Liver (tissue), 9 donors: Measurements from ENCODE around the gene UQCRC2. TPM values are rescaled to one million over a fixed set of nuclear protein-coding genes. Genes with fewer than 3 reads are reported as not detected.

Source experiments
- DNase-seq: peaks from one replicate; pipeline ENCODE4 v3.0.0-alpha.2; 2017; ENCODE audit warnings: low spot score
- H3K27ac ChIP-seq, 2 donors: one replicate each; pipeline ENCODE4 v1.7.0; 2013; ENCODE audit warnings: inconsistent platforms in 2 of 2, low read length in 2 of 2, control low read depth in 1 of 2, low read depth in 1 of 2, mild to moderate bottlenecking in 1 of 2
- H3K27me3 ChIP-seq, 4 donors: one replicate each; pipeline versions ENCODE4 v1.6.1 to v1.7.0; 2013; ENCODE audit warnings: low read length in 3 of 4, inconsistent platforms in 1 of 4, mild to moderate bottlenecking in 1 of 4, moderate library complexity in 1 of 4; ENCODE audit not compliant: control insufficient read depth in 4 of 4, insufficient read depth in 4 of 4
- H3K36me3 ChIP-seq, 4 donors: one replicate each; pipeline versions ENCODE4 v1.6.1 to v1.7.0; 2013; ENCODE audit warnings: low read length in 3 of 4, mild to moderate bottlenecking in 3 of 4, low read depth in 1 of 4, moderate library complexity in 1 of 4; ENCODE audit not compliant: control insufficient read depth in 4 of 4, insufficient read depth in 3 of 4
- H3K4me1 ChIP-seq, 4 donors: one replicate each; pipeline versions ENCODE4 v1.6.1 to v1.7.0; 2013; ENCODE audit warnings: low read length in 3 of 4, mild to moderate bottlenecking in 3 of 4, moderate library complexity in 1 of 4; ENCODE audit not compliant: control insufficient read depth in 4 of 4, insufficient read depth in 4 of 4
- H3K4me3 ChIP-seq, 3 donors: one replicate each; pipeline versions ENCODE4 v1.6.1 to v1.7.0; 2013; ENCODE audit warnings: low read length in 3 of 3, control low read depth in 1 of 3, low read depth in 1 of 3, mild to moderate bottlenecking in 1 of 3
- H3K9ac ChIP-seq, 2 donors: one replicate each; pipeline ENCODE4 v1.7.0; 2013; ENCODE audit warnings: low read length in 2 of 2, mild to moderate bottlenecking in 2 of 2, moderate library complexity in 2 of 2, control low read depth in 1 of 2, low read depth in 1 of 2
- H3K9me3 ChIP-seq, 4 donors: one replicate each; pipeline versions ENCODE4 v1.6.1 to v1.7.0; 2013; ENCODE audit warnings: low read length in 3 of 4; ENCODE audit not compliant: control insufficient read depth in 4 of 4
- CTCF ChIP-seq: fragments of 150-350 bp; IDR thresholded peaks from 2 replicates; pipeline ENCODE4 v1.5.1; 2017; ENCODE audit warnings: improper control_type of control experiment, low read depth, low read length; ENCODE audit not compliant: missing input control
- EGR1 ChIP-seq, 2 donors: IDR thresholded peaks; 2 replicates each; pipeline ENCODE4 v1.6.1; 2016 to 2018; ENCODE audit warnings: antibody characterized with exemption in 2 of 2, low read depth in 2 of 2
- FOXA1 ChIP-seq: IDR thresholded peaks from 2 replicates; pipeline ENCODE4 v1.6.1; 2016; ENCODE audit warnings: antibody characterized with exemption
- FOXA2 ChIP-seq: IDR thresholded peaks from 2 replicates; pipeline ENCODE4 v1.6.1; 2016; ENCODE audit warnings: antibody characterized with exemption
- HNF4G ChIP-seq: IDR thresholded peaks from 2 replicates; pipeline ENCODE4 v1.6.1; 2016; ENCODE audit warnings: antibody characterized with exemption
- JUND ChIP-seq, 2 donors: IDR thresholded peaks; 2 replicates each; pipeline ENCODE4 v1.6.1; 2016; ENCODE audit warnings: antibody characterized with exemption in 2 of 2
- NR2F2 ChIP-seq: IDR thresholded peaks from 2 replicates; pipeline ENCODE4 v1.6.1; 2016; ENCODE audit warnings: antibody characterized with exemption
- RAD21 ChIP-seq, 2 donors: IDR thresholded peaks; 2 replicates each; pipeline ENCODE4 v1.6.1; 2016; ENCODE audit warnings: antibody characterized with exemption in 2 of 2, mild to moderate bottlenecking in 2 of 2
- REST ChIP-seq: IDR thresholded peaks from 2 replicates; pipeline ENCODE4 v1.6.1; 2016; ENCODE audit warnings: antibody characterized with exemption, mild to moderate bottlenecking
- TAF1 ChIP-seq: conservative IDR thresholded peaks from 2 replicates; pipeline ENCODE4 v1.6.1; 2016; ENCODE audit warnings: antibody characterized with exemption, mild to moderate bottlenecking
- YY1 ChIP-seq: IDR thresholded peaks from 2 replicates; pipeline ENCODE4 v1.6.1; 2016; ENCODE audit warnings: antibody characterized with exemption, mild to moderate bottlenecking
- ZBTB33 ChIP-seq: IDR thresholded peaks from 2 replicates; pipeline ENCODE4 v1.6.1; 2016; ENCODE audit warnings: antibody characterized with exemption
- WGBS: extraction: QIAGEN DNeasy Blood & Tissue Kit; methylation state at CpG from one replicate; pipeline ENCODE4 v1.1.7; 2013; 5-methylcytosine and 5-hydroxymethylcytosine counted together
- polyA plus RNA-seq, 2 donors: library from polyadenylated mRNA; stranded (reverse) in 1 of 2; unstranded in 1 of 2; fragments of 200-250 nt in 1 of 2; fragments of >200 nt in 1 of 2; fragmentation: Nextera tagmentation in 1 of 2; extraction: Ambion mirVana in 1 of 2; gene quantifications; one replicate each; pipeline versions ENCODE4 v1.2.1 to v1.2.3, GENCODE V29; 2013 to 2015
- total RNA-seq, 2 donors: library from RNA; depleted of rRNA; stranded (reverse); fragments of >200 nt; gene quantifications; one replicate each; pipeline ENCODE4 v1.2.3, GENCODE V29; 2014
- TF ChIP-seq, protein P1 (sequence below): IDR thresholded peaks from 2 replicates; pipeline ENCODE4 v1.6.1; 2016; ENCODE audit warnings: antibody characterized with exemption
- donor health status: healthy.
- donor health status: healthy.
- donor health status: healthy.
- donor health status: healthy.
- donor health status: healthy.

The UQCRC2 gene
- total and polyA plus RNA-seq, 4 donors = 88.8 to 164 (median 140) TPM

DNA sequence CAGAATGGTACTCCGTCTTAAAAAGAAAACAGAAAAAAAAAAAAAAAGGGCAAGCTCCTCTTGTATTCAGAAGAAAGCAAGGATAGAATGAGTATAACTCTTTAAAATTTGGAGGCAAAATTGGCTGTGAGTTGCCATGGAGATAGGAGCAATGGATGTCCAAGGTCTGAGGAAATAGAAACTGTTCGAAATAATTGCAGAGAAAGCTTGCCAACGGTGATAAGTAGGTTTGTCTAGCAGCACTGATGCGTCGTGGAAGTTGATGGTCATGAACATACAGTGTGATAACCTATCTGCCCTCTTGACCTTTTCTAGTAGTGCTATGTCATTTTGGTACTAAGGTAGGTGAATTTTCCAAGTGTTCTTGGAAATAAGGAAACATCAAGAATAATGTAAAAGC, 57.7 kb downstream of the UQCRC2 start:
- H3K9ac ChIP-seq = no peak overlapping the region
- no peaks in the 10 kb centered on the region for H3K27me3 ChIP-seq
- 33% methylated on average over 5 of the region's 5 CpGs for WGBS
- no peak overlapping the region for H3K27ac ChIP-seq
- H3K4me3 ChIP-seq = no peak overlapping the region
- DNase-seq = no peak
- no peaks in the 10 kb centered on the region for H3K9me3 ChIP-seq
- peaks cover 0 to 1% (median 0%) of the 10 kb centered on the region in 4 donors for H3K36me3 ChIP-seq
- peaks cover 12 to 40% (median 27%) of the 10 kb centered on the region in 4 donors for H3K4me1 ChIP-seq
- TF ChIP-seq, protein P1, sequence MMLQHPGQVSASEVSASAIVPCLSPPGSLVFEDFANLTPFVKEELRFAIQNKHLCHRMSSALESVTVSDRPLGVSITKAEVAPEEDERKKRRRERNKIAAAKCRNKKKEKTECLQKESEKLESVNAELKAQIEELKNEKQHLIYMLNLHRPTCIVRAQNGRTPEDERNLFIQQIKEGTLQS = no peak
- TF ChIP-seq HNF4G (no peak), EGR1 (IDR thresholded peaks at IDR 0.05; ENCODE audit: low read depth in 2 of 2) (no peak)

- Histone ChIP-seq H3K36me3 (peaks cover 0 to 1% (median 0%) of the 10 kb centered on the region in 4 donors), H3K9me3 (no peaks in the 10 kb centered on the region), H3K27me3 (no peaks in the 10 kb centered on the region), H3K4me1 (peaks cover 14 to 35% (median 24%) of the 10 kb centered on the region in 4 donors), H3K4me3 (no peak overlapping the region), H3K27ac (no peak overlapping the region), H3K9ac (no peak overlapping the region)
- WGBS = 47% methylated on average over 2 of the region's 2 CpGs
- DNase-seq = no peak
- TF ChIP-seq JUND (IDR thresholded peaks at IDR 0.05) (no peak), NR2F2 (no peak), TAF1 (no peak), FOXA1 (no peak), FOXA2 (no peak), EGR1 (IDR thresholded peaks at IDR 0.05; ENCODE audit: low read depth in 2 of 2) (no peak), CTCF (no peak), REST (no peak), YY1 (no peak), RAD21 (IDR thresholded peaks at IDR 0.05) (no peak), ZBTB33 (no peak)
- TF ChIP-seq, protein P1 = no peak
Observed at GRCh38 chr16:22012241-22012640, 59.1 kb downstream of the UQCRC2 start.
